ENCODE measurements around the gene EFNA5. TPM values are rescaled to one million over a fixed set of nuclear protein-coding genes. Genes with fewer than 3 reads are reported as not detected.

Gene EFNA5
- total and polyA plus RNA-seq, 4 donors, result 0.14 to 0.93 (median 0.54) TPM

GRCh38 chr5:107472620-107473064, 198.1 kb downstream of the EFNA5 start:
- no peak overlapping the region for H3K4me3 ChIP-seq (ENCODE audit: low read depth in 1 of 3, low read length in 3 of 3)
- H3K9ac ChIP-seq (ENCODE audit: low read depth in 1 of 2, low read length in 2 of 2), result no peak overlapping the region
- 52% methylated on average over 2 of the region's 2 CpGs for WGBS
- H3K27ac ChIP-seq (ENCODE audit: low read depth in 1 of 2, low read length in 2 of 2), result no peak overlapping the region
- no peaks in the 10 kb centered on the region for H3K36me3 ChIP-seq (ENCODE audit: control insufficient read depth in 4 of 4, insufficient read depth in 3 of 4, low read depth in 1 of 4, low read length in 3 of 4)
- H3K9me3 ChIP-seq (ENCODE audit: control insufficient read depth in 4 of 4, low read length in 3 of 4), result no peaks in the 10 kb centered on the region
- TF ChIP-seq SP1 (IDR thresholded peaks at IDR 0.05) (no peak), EGR1 (IDR thresholded peaks at IDR 0.05; ENCODE audit: low read depth in 2 of 2) (no peak)
- H3K4me1 ChIP-seq (ENCODE audit: control insufficient read depth in 4 of 4, insufficient read depth in 4 of 4, low read length in 3 of 4), result no peaks in the 10 kb centered on the region
- no peak for DNase-seq (ENCODE audit: low spot score)
- no peaks in the 10 kb centered on the region for H3K27me3 ChIP-seq (ENCODE audit: control insufficient read depth in 4 of 4, insufficient read depth in 4 of 4, low read length in 3 of 4)

GRCh38 chr5:107470295-107470582, 200.5 kb downstream of the EFNA5 start:
- Histone ChIP-seq H3K9me3 (ENCODE audit: control insufficient read depth in 4 of 4, low read length in 3 of 4) (no peaks in the 10 kb centered on the region), H3K9ac (ENCODE audit: low read depth in 1 of 2, low read length in 2 of 2) (no peak overlapping the region), H3K27ac (ENCODE audit: low read depth in 1 of 2, low read length in 2 of 2) (no peak overlapping the region), H3K27me3 (ENCODE audit: control insufficient read depth in 4 of 4, insufficient read depth in 4 of 4, low read length in 3 of 4) (no peaks in the 10 kb centered on the region), H3K4me1 (ENCODE audit: control insufficient read depth in 4 of 4, insufficient read depth in 4 of 4, low read length in 3 of 4) (no peaks in the 10 kb centered on the region), H3K4me3 (ENCODE audit: low read depth in 1 of 3, low read length in 3 of 3) (no peak overlapping the region), H3K36me3 (ENCODE audit: control insufficient read depth in 4 of 4, insufficient read depth in 3 of 4, low read depth in 1 of 4, low read length in 3 of 4) (no peaks in the 10 kb centered on the region)
- DNase-seq (ENCODE audit: low spot score), result no peak
- TF ChIP-seq FOXA2 (IDR thresholded peaks at IDR 0.05) (no peak), ATF3 (IDR thresholded peaks at IDR 0.05) (no peak), YY1 (IDR thresholded peaks at IDR 0.05) (no peak)
- 69% methylated on average over 1 of the region's 1 CpG for WGBS

GRCh38 chr5:107469485-107470294, 201.0 kb downstream of the EFNA5 start:
- TF ChIP-seq FOXA1 (IDR thresholded peaks at IDR 0.05) (no peak), HNF4A (conservative IDR thresholded peaks at IDR 0.05) (no peak), NR2F2 (IDR thresholded peaks at IDR 0.05) (no peak)
- no peaks in the 10 kb centered on the region for H3K4me1 ChIP-seq (ENCODE audit: control insufficient read depth in 4 of 4, insufficient read depth in 4 of 4, low read length in 3 of 4)
- H3K4me3 ChIP-seq (ENCODE audit: low read depth in 1 of 3, low read length in 3 of 3), result no peak overlapping the region
- 82% methylated on average over 5 of the region's 5 CpGs for WGBS
- no peak overlapping the region for H3K27ac ChIP-seq (ENCODE audit: low read depth in 1 of 2, low read length in 2 of 2)
- H3K36me3 ChIP-seq (ENCODE audit: control insufficient read depth in 4 of 4, insufficient read depth in 3 of 4, low read depth in 1 of 4, low read length in 3 of 4), result no peaks in the 10 kb centered on the region
- H3K9ac ChIP-seq (ENCODE audit: low read depth in 1 of 2, low read length in 2 of 2), result no peak overlapping the region
- no peaks in the 10 kb centered on the region for H3K27me3 ChIP-seq (ENCODE audit: control insufficient read depth in 4 of 4, insufficient read depth in 4 of 4, low read length in 3 of 4)
- DNase-seq (ENCODE audit: low spot score), result no peak
- no peaks in the 10 kb centered on the region for H3K9me3 ChIP-seq (ENCODE audit: control insufficient read depth in 4 of 4, low read length in 3 of 4)

- peaks cover 0 to under 1% (median 0%) of the 10 kb centered on the region in 4 donors for H3K27me3 ChIP-seq (ENCODE audit: control insufficient read depth in 4 of 4, insufficient read depth in 4 of 4, low read length in 3 of 4)
- DNase-seq (ENCODE audit: low spot score), result no peak
- no peaks in the 10 kb centered on the region for H3K36me3 ChIP-seq (ENCODE audit: control insufficient read depth in 4 of 4, insufficient read depth in 3 of 4, low read depth in 1 of 4, low read length in 3 of 4)
- H3K27ac ChIP-seq (ENCODE audit: low read depth in 1 of 2, low read length in 2 of 2), result no peak overlapping the region
- TF ChIP-seq EGR1 (IDR thresholded peaks at IDR 0.05; ENCODE audit: low read depth in 2 of 2) (no peak), REST (IDR thresholded peaks at IDR 0.05) (no peak), MAX (IDR thresholded peaks at IDR 0.05) (no peak), TAF1 (conservative IDR thresholded peaks at IDR 0.05) (no peak), NR2F2 (IDR thresholded peaks at IDR 0.05) (no peak), ZBTB33 (IDR thresholded peaks at IDR 0.05) (no peak), ATF3 (IDR thresholded peaks at IDR 0.05) (no peak), FOXA1 (IDR thresholded peaks at IDR 0.05) (no peak), RXRA (IDR thresholded peaks at IDR 0.05) (no peak), HNF4G (IDR thresholded peaks at IDR 0.05) (no peak), JUND (IDR thresholded peaks at IDR 0.05) (no peak), RAD21 (IDR thresholded peaks at IDR 0.05) (no peak), GABPA (IDR thresholded peaks at IDR 0.05 in 1 of 2, conservative IDR thresholded peaks at IDR 0.05 in 1 of 2) (no peak), SP1 (IDR thresholded peaks at IDR 0.05) (no peak), YY1 (IDR thresholded peaks at IDR 0.05) (no peak), FOXA2 (IDR thresholded peaks at IDR 0.05) (no peak)
- H3K4me1 ChIP-seq (ENCODE audit: control insufficient read depth in 4 of 4, insufficient read depth in 4 of 4, low read length in 3 of 4), result no peaks in the 10 kb centered on the region
- 54% methylated on average over 2 of the region's 2 CpGs for WGBS
- no peak overlapping the region for H3K4me3 ChIP-seq (ENCODE audit: low read depth in 1 of 3, low read length in 3 of 3)
- H3K9ac ChIP-seq (ENCODE audit: low read depth in 1 of 2, low read length in 2 of 2), result no peak overlapping the region
- no peaks in the 10 kb centered on the region for H3K9me3 ChIP-seq (ENCODE audit: control insufficient read depth in 4 of 4, low read length in 3 of 4)
These were observed 201.7 kb downstream of the EFNA5 start for GRCh38 chr5:107469064-107469463.

Data from liver (tissue), 9 donors.